Panc1 (cell line): ENCODE data around the gene AIRE. TPM values are rescaled to one million over a fixed set of nuclear protein-coding genes. Genes with fewer than 3 reads are reported as not detected.

Experiments
- ATAC-seq: fragments of 200-7000 bp; cut with Tn5 transposase; 2 replicates; pipeline ENCODE4 v1.9.1; 2020; ENCODE audit warnings: mild to moderate bottlenecking, moderate library complexity
- BruUV-seq: library from RNA; stranded (reverse); fragments of 400-500 nt; replicated peaks from 2 replicates; lab custom pipeline; 2021; lab: Mats Ljungman, UMichigan
- CTCF ChIA-PET: fragments of 300-600 bp; sonication (Branson Sonifier 250); formaldehyde crosslinking; loops from one replicate; lab custom pipeline; 2022; ENCODE audit warnings: antibody characterized with exemption; lab: Charles Lee
- POLR2A ChIA-PET: fragments of 300-600 bp; sonication (Branson Sonifier 250); formaldehyde crosslinking; loops from one replicate; lab custom pipeline; 2022; ENCODE audit warnings: antibody characterized with exemption; lab: Charles Lee
- DNase-seq: peaks from one replicate; pipeline ENCODE4 v3.0.0-alpha.2; 2010; ENCODE audit warnings: low read depth, low spot score
- H3K27ac ChIP-seq: 2 replicates; pipeline ENCODE4 v1.5.1; 2011; ENCODE audit warnings: mild to moderate bottlenecking, low read length, inconsistent platforms
- H3K27me3 ChIP-seq: fragments of 200-500 bp; sonication (Bioruptor generic); 2 replicates; pipeline ENCODE4 v1.6.0; 2014; ENCODE audit warnings: low read length, inconsistent platforms; ENCODE audit not compliant: control insufficient read depth, insufficient read depth
- H3K36me3 ChIP-seq: fragments of 200-500 bp; sonication (Bioruptor generic); 2 replicates; pipeline ENCODE4 v1.5.1; 2014; ENCODE audit warnings: inconsistent platforms, mild to moderate bottlenecking, low read length, moderate library complexity; ENCODE audit not compliant: control insufficient read depth, insufficient read depth
- H3K4me1 ChIP-seq: 2 replicates; pipeline ENCODE4 v1.5.1; 2011; ENCODE audit warnings: inconsistent platforms, mild to moderate bottlenecking, low read length, moderate library complexity; ENCODE audit not compliant: control insufficient read depth, insufficient read depth
- H3K4me3 ChIP-seq, 2 experiments: 2 replicates each; pipeline ENCODE4 v1.5.1; 2011 to 2012; ENCODE audit warnings: low read depth in 2 of 2, low read length in 2 of 2, mild to moderate bottlenecking in 2 of 2, inconsistent platforms in 1 of 2, moderate library complexity in 1 of 2
- H3K9me3 ChIP-seq: fragments of 200-500 bp; sonication (Bioruptor generic); 2 replicates; pipeline ENCODE4 v1.5.1; 2014; ENCODE audit warnings: low read depth, mild to moderate bottlenecking, inconsistent platforms, low read length, moderate library complexity; ENCODE audit not compliant: control insufficient read depth, insufficient read depth
- CTCF ChIP-seq: fragments of 450-650 bp; IDR thresholded peaks from 2 replicates; pipeline ENCODE4 v1.5.1; 2017; ENCODE audit warnings: mild to moderate bottlenecking
- POLR2AphosphoS5 ChIP-seq: IDR thresholded peaks from 2 replicates; pipeline ENCODE4 v1.6.1; 2012; ENCODE audit warnings: mild to moderate bottlenecking, low read depth, low read length, moderate library complexity
- REST ChIP-seq, 2 experiments: IDR thresholded peaks; 2 replicates each; pipeline ENCODE4 v1.6.1; 2011 to 2012; ENCODE audit warnings: low read depth in 2 of 2, control low read depth in 1 of 2, low read length in 1 of 2, mild to moderate bottlenecking in 1 of 2, moderate library complexity in 1 of 2; ENCODE audit not compliant: insufficient read depth in 1 of 2
- SIN3A ChIP-seq: IDR thresholded peaks from 2 replicates; pipeline ENCODE4 v1.6.1; 2012; ENCODE audit warnings: low read depth, mild to moderate bottlenecking, low read length, moderate library complexity, borderline replicate concordance; ENCODE audit not compliant: insufficient read depth
- TCF7L2 ChIP-seq: IDR thresholded peaks from 2 replicates; pipeline ENCODE4 v1.6.1; 2011; ENCODE audit warnings: mild to moderate bottlenecking, low read depth, low read length, inconsistent platforms
- in situ Hi-C: cut with HindIII; loops from 2 replicates; pipeline ENCODE4 v1.10.0; 2016; ENCODE audit warnings: low sequenced_read_pairs, low pct_unique_long_range_greater_than_20kb
- intact Hi-C: fragments of 100-400 bp; cut with micrococcal nuclease; formaldehyde crosslinking; loops from one replicate; pipeline ENCODE4 v1.10.0; 2022; ENCODE audit not compliant: unreplicated experiment
- total RNA-seq: library from RNA; stranded (reverse); gene quantifications from one replicate; pipeline ENCODE4 v1.2.1, GENCODE V29; 2021; ENCODE audit not compliant: unreplicated experiment

Gene AIRE
- total RNA-seq, 1 experiment from 2014 or later = not detected

- in situ Hi-C loops (no loop called here), intact Hi-C loops (no loop called here)
- Histone ChIP-seq H3K27ac (no peak overlapping the region), H3K4me1 (no peaks in the 10 kb centered on the region), H3K27me3 (no peaks in the 10 kb centered on the region), H3K9me3 (no peaks in the 10 kb centered on the region), H3K36me3 (no peaks in the 10 kb centered on the region), H3K4me3 (no peak overlapping the region)
- BruUV-seq = no TSS peak
- DNase-seq (no peak), ATAC-seq (no peak)
- TF ChIP-seq REST (IDR thresholded peaks at IDR 0.05; ENCODE audit: insufficient read depth in 1 of 2, low read depth in 2 of 2, low read length in 1 of 2) = no peak
- TF ChIP-seq SIN3A = no peak
- TF ChIP-seq POLR2AphosphoS5 = no peak
- no peak for TF ChIP-seq CTCF
- CTCF ChIA-PET = no interaction called here
- POLR2A ChIA-PET = no interaction called here
Measured at GRCh38 chr21:44263768-44264167, 21.9 kb upstream of the AIRE start.

GRCh38 chr21:44265734-44266270 is 19.9 kb upstream of the AIRE start:
- no peak overlapping the region for H3K27ac ChIP-seq
- in situ Hi-C loops = no loop called here
- intact Hi-C loops = no loop called here
- ChIA-PET POLR2A (no interaction called here), CTCF (no interaction called here)
- ATAC-seq = no peak
- no TSS peak for BruUV-seq
- no peaks in the 10 kb centered on the region for H3K4me1 ChIP-seq
- no peaks in the 10 kb centered on the region for H3K36me3 ChIP-seq
- no peaks in the 10 kb centered on the region for H3K27me3 ChIP-seq
- no peak overlapping the region for H3K4me3 ChIP-seq
- H3K9me3 ChIP-seq = no peaks in the 10 kb centered on the region
- no peak for TF ChIP-seq TCF7L2
- TF ChIP-seq SIN3A = no peak
- TF ChIP-seq CTCF = no peak
- TF ChIP-seq REST (IDR thresholded peaks at IDR 0.05; ENCODE audit: insufficient read depth in 1 of 2, low read depth in 2 of 2, low read length in 1 of 2) = no peak
- TF ChIP-seq POLR2AphosphoS5 = no peak
- DNase-seq = no peak
